Epithelial cell of proximal tubule (primary cell): Measurements from ENCODE around the gene USP35. TPM values are rescaled to one million over a fixed set of nuclear protein-coding genes. Genes with fewer than 3 reads are reported as not detected.
"Not testable (repeated sequence)": the region's sequence is repeated elsewhere in the genome, so short reads cannot be mapped to it uniquely, and the experiment has no call there.

ENCODE experiments used
- DNase-seq: peaks from one replicate; pipeline ENCODE4 v3.0.0-alpha.2; 2011; ENCODE audit warnings: low read depth
- H3K4me3 ChIP-seq: 2 replicates; pipeline ENCODE4 v1.5.1; 2011; ENCODE audit warnings: low read depth, mild to moderate bottlenecking, low read length
- total RNA-seq: library from RNA; depleted of rRNA; stranded (reverse); fragments of >200 nt; gene quantifications from 2 replicates; pipeline ENCODE4 v1.2.3, GENCODE V29; 2015
- TF ChIP-seq, protein P1 (sequence below): conservative IDR thresholded peaks from 2 replicates; pipeline ENCODE4 v1.5.1; 2012; ENCODE audit warnings: low read depth, mild to moderate bottlenecking, low read length

Gene USP35
- total RNA-seq, 1 donor from 2014 or later: 6.1 TPM

GRCh38 chr11:78170413-78170812 lies 18.3 kb upstream of the USP35 start:
- TF ChIP-seq, protein P1, sequence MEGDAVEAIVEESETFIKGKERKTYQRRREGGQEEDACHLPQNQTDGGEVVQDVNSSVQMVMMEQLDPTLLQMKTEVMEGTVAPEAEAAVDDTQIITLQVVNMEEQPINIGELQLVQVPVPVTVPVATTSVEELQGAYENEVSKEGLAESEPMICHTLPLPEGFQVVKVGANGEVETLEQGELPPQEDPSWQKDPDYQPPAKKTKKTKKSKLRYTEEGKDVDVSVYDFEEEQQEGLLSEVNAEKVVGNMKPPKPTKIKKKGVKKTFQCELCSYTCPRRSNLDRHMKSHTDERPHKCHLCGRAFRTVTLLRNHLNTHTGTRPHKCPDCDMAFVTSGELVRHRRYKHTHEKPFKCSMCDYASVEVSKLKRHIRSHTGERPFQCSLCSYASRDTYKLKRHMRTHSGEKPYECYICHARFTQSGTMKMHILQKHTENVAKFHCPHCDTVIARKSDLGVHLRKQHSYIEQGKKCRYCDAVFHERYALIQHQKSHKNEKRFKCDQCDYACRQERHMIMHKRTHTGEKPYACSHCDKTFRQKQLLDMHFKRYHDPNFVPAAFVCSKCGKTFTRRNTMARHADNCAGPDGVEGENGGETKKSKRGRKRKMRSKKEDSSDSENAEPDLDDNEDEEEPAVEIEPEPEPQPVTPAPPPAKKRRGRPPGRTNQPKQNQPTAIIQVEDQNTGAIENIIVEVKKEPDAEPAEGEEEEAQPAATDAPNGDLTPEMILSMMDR: no peak
- no peak for DNase-seq
- H3K4me3 ChIP-seq: no peak overlapping the region

- H3K4me3 ChIP-seq: no peak overlapping the region
- DNase-seq: no peak
- TF ChIP-seq, protein P1: no peak
These were observed 17.7 kb upstream of the USP35 start for GRCh38 chr11:78170874-78171549.

DNA sequence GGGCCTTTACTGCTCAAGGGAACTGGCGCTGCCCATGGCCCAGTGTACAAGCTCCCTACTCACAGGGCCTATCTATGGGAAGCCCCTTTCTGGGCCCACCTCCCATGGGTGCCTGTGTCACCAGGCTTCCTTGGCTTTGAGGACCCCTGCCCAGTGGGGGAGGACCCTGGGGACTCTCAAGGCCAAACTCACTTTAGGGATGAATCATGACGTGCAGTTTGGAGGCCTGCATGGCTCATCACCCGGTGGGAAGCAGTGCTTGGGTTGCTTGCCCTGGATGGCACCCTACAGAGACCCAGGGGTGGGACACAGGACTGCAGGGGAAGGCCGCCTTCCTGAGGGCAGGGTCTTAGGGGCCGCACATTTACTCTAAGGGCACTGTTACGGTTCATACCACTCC lies 16.8 kb upstream of the USP35 start:
- DNase-seq: no peak
- TF ChIP-seq, protein P1: no peak
- no peak overlapping the region for H3K4me3 ChIP-seq

- not testable (repeated sequence) for DNase-seq, H3K4me3 ChIP-seq
These were observed 12.9 kb upstream of the USP35 start for GRCh38 chr11:78175862-78176261.

GRCh38 chr11:78176605-78177141 lies 12.0 kb upstream of the USP35 start:
- TF ChIP-seq, protein P1: no peak
- no peak overlapping the region for H3K4me3 ChIP-seq
- no peak for DNase-seq

DNA sequence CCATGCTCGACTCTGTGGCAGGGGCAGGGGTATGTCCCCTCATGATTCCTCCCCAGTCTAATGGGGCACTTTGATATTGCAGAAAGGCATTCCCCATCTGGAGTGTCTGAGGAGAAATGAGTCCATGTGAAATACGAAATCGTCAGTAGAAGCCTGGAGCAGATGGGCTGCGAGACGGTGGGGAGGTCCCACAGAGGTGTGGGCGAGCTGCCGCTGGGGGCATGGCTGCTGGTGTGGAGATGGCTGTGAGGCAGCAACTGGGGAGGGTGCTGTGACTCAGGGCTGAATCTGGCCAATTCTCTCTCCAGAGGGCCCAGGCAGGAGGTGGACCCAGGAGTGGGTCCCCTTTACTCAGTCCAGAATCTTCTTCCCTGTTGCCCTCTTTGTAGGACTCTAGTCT lies 11.5 kb upstream of the USP35 start:
- DNase-seq: no peak
- no peak overlapping the region for H3K4me3 ChIP-seq
- TF ChIP-seq, protein P1: no peak

DNA sequence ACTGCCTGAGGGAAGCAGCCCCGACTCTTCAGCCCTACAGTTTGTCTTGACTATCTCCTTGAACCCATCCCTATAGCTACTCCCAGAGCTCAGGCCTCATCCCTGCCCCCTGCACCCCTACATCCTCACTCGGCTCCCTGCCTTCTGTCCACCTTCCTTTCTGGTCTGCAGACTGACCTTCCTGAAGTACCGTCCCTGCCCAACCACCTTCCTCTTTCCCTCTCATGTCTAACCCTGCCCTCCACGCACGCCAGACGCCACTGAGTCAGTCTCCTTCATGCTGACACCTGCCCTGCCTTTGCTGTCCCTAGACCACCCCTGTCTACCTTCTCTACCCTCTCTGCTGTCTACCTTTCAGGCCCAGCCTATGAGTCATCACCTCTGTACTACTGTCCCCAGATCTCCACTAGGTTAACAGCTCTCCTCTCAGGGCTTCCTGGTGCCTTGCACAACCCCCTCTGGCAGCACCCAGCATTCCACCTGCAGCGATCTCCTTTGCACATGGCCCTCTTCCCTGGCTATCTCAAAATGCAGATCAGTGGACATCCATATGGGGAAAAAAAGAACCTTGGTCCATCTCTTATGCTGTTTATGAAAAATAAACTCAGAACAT lies 9.2 kb upstream of the USP35 start:
- TF ChIP-seq, protein P1: no peak
- H3K4me3 ChIP-seq: no peak overlapping the region
- no peak for DNase-seq
